Nephron progenitor cell (in vitro differentiated cells): ENCODE measurements around the gene LEFTY2.
"Not testable (repeated sequence)": the region's sequence is repeated elsewhere in the genome, so short reads cannot be mapped to it uniquely, and the experiment has no call there.

ENCODE experiments used
- DNase-seq: peaks from one replicate; pipeline ENCODE4 v3.0.0; 2021
- H3K27ac Mint-ChIP-seq: 2 replicates; pipeline ENCODE4 v1.8.0; 2021; ENCODE audit warnings: mild to moderate bottlenecking, moderate library complexity, mixed read lengths
- H3K27me3 Mint-ChIP-seq: 2 replicates; pipeline ENCODE4 v1.8.0; 2021; ENCODE audit warnings: mild to moderate bottlenecking, low read depth, mixed read lengths; ENCODE audit not compliant: poor library complexity
- H3K36me3 Mint-ChIP-seq: 2 replicates; pipeline ENCODE4 v1.8.0; 2021; ENCODE audit warnings: low read depth, mixed read lengths
- H3K4me1 Mint-ChIP-seq: 2 replicates; pipeline ENCODE4 v1.8.0; 2021; ENCODE audit warnings: mixed read lengths
- H3K4me3 Mint-ChIP-seq: 2 replicates; pipeline ENCODE4 v1.8.0; 2021; ENCODE audit warnings: mild to moderate bottlenecking, moderate library complexity, mixed read lengths
- H3K9me3 Mint-ChIP-seq: 2 replicates; pipeline ENCODE4 v1.8.0; 2021; ENCODE audit warnings: mild to moderate bottlenecking, moderate library complexity, mixed read lengths
- CTCF ChIP-seq: fragments of 200-600 bp; sonication (generic); IDR thresholded peaks from 2 replicates; pipeline ENCODE4 v1.5.0; 2021; ENCODE audit warnings: antibody characterized with exemption

Gene LEFTY2

GRCh38 chr1:225977937-225978748 lies 37.1 kb upstream of the LEFTY2 start:
- no peak for DNase-seq
- no peak overlapping the region for H3K27ac Mint-ChIP-seq
- no peak overlapping the region for H3K4me3 Mint-ChIP-seq
- H3K4me1 Mint-ChIP-seq, result peaks cover 16% of the 10 kb centered on the region
- H3K36me3 Mint-ChIP-seq, result peaks cover 43% of the 10 kb centered on the region
- no peaks in the 10 kb centered on the region for H3K27me3 Mint-ChIP-seq
- H3K9me3 Mint-ChIP-seq, result peaks cover 28% of the 10 kb centered on the region
- TF ChIP-seq CTCF, result no peak

GRCh38 chr1:225975146-225975545 lies 34.1 kb upstream of the LEFTY2 start:
- not testable (repeated sequence) for H3K4me3 Mint-ChIP-seq, DNase-seq, H3K9me3 Mint-ChIP-seq, H3K27ac Mint-ChIP-seq, H3K27me3 Mint-ChIP-seq
- peaks cover 18% of the 10 kb centered on the region for H3K4me1 Mint-ChIP-seq
- peaks cover 13% of the 10 kb centered on the region for H3K36me3 Mint-ChIP-seq

- Mint-ChIP-seq H3K4me3 (no peak overlapping the region), H3K4me1 (peaks cover 18% of the 10 kb centered on the region), H3K9me3 (peaks cover 8% of the 10 kb centered on the region), H3K27ac (no peak overlapping the region), H3K36me3 (peaks cover 6% of the 10 kb centered on the region), H3K27me3 (peaks cover 4% of the 10 kb centered on the region)
- DNase-seq, result no peak
- no peak for TF ChIP-seq CTCF
Observed at GRCh38 chr1:225974454-225974853, 33.4 kb upstream of the LEFTY2 start.

- no peak overlapping the region for H3K27ac Mint-ChIP-seq
- peaks cover 15% of the 10 kb centered on the region for H3K9me3 Mint-ChIP-seq
- TF ChIP-seq CTCF, result no peak
- peaks cover 13% of the 10 kb centered on the region for H3K4me1 Mint-ChIP-seq
- H3K27me3 Mint-ChIP-seq, result peaks cover 4% of the 10 kb centered on the region
- H3K4me3 Mint-ChIP-seq, result no peak overlapping the region
- no peak for DNase-seq
- H3K36me3 Mint-ChIP-seq, result peaks cover 4% of the 10 kb centered on the region
Observed at GRCh38 chr1:225973158-225973557, 32.1 kb upstream of the LEFTY2 start.

- TF ChIP-seq CTCF, result no peak
- no peak overlapping the region for H3K27ac Mint-ChIP-seq
- H3K4me3 Mint-ChIP-seq, result no peak overlapping the region
Observed at GRCh38 chr1:225972344-225973152, 31.5 kb upstream of the LEFTY2 start.

GRCh38 chr1:225970592-225971157 lies 29.7 kb upstream of the LEFTY2 start:
- H3K27ac Mint-ChIP-seq, H3K4me3 Mint-ChIP-seq, H3K27me3 Mint-ChIP-seq, DNase-seq, H3K4me1 Mint-ChIP-seq, H3K36me3 Mint-ChIP-seq: not testable (repeated sequence)
- H3K9me3 Mint-ChIP-seq, result peaks cover 15% of the 10 kb centered on the region

More at GRCh38 chr1:225972344-225973152, 31.5 kb upstream of the LEFTY2 start:
- Mint-ChIP-seq H3K36me3 (peaks cover 4% of the 10 kb centered on the region), H3K27me3 (peaks cover 4% of the 10 kb centered on the region), H3K4me1 (peaks cover 8% of the 10 kb centered on the region), H3K9me3 (peaks cover 15% of the 10 kb centered on the region)
- DNase-seq, result no peak

- H3K36me3 Mint-ChIP-seq, H3K27me3 Mint-ChIP-seq, H3K4me3 Mint-ChIP-seq, DNase-seq, H3K27ac Mint-ChIP-seq: not testable (repeated sequence)
- Mint-ChIP-seq H3K4me1 (peaks cover 13% of the 10 kb centered on the region), H3K9me3 (peaks cover 15% of the 10 kb centered on the region)
Observed at GRCh38 chr1:225969751-225970150, 28.7 kb upstream of the LEFTY2 start.
